K562 (cell line): ENCODE measurements around the gene ETS2. TPM values are rescaled to one million over a fixed set of nuclear protein-coding genes. Genes with fewer than 3 reads are reported as not detected.

Source experiments
- ATF7 ChIP-seq: fragments of 450-650 bp; IDR thresholded peaks from 2 replicates; pipeline ENCODE4 v1.7.1; 2014; ENCODE audit warnings: mild to moderate bottlenecking, moderate library complexity
- CBX2 ChIP-seq: fragments of 200-600 bp; sonication (generic); IDR thresholded peaks from one replicate; pipeline ENCODE4 v1.6.1; 2012; ENCODE audit warnings: mild to moderate bottlenecking, low read length, inconsistent platforms; ENCODE audit not compliant: insufficient read depth, poor library complexity, severe bottlenecking
- CEBPB ChIP-seq: fragments of 450-650 bp; IDR thresholded peaks from 2 replicates; pipeline ENCODE4 v1.6.1; 2016; ENCODE audit warnings: missing genetic modification characterization, missing compliant biosample characterization
- FOXK2 ChIP-seq, 2 experiments: fragments of 450-650 bp; IDR thresholded peaks in 1 of 2; conservative IDR thresholded peaks in 1 of 2; 2 replicates each; pipeline ENCODE4 v1.6.1; 2016; ENCODE audit warnings: low read depth in 2 of 2, mild to moderate bottlenecking in 1 of 2
- JUN ChIP-seq, 2 experiments: sonication (generic) in 1 of 2; formaldehyde crosslinking in 1 of 2; IDR thresholded peaks; 2 replicates each; pipeline versions ENCODE4 v1.6.1 to v1.8.0; 2012 to 2022; ENCODE audit warnings: borderline replicate concordance in 2 of 2, mild to moderate bottlenecking in 2 of 2, improper control_type of control experiment in 1 of 2, low read depth in 1 of 2, low read length in 1 of 2, missing genetic modification reagents in 1 of 2
- KDM5B ChIP-seq: fragments of 200-600 bp; sonication (generic); IDR thresholded peaks from 2 replicates; pipeline ENCODE4 v1.6.1; 2012; ENCODE audit warnings: low read depth, mild to moderate bottlenecking, moderate library complexity, low read length, control low read depth, inconsistent platforms; ENCODE audit not compliant: insufficient replicate concordance
- MYNN ChIP-seq, 2 experiments: sonication (generic); formaldehyde crosslinking in 1 of 2; IDR thresholded peaks; 2 replicates each; pipeline versions ENCODE4 v1.5.0 to v1.6.1; 2016 to 2020; ENCODE audit warnings: antibody characterized with exemption in 1 of 2, missing genetic modification reagents in 1 of 2
- NFE2 ChIP-seq: IDR thresholded peaks from 2 replicates; pipeline ENCODE4 v1.6.1; 2014; ENCODE audit warnings: antibody characterized with exemption, low read depth
- RAD21 ChIP-seq, 2 experiments: fragments of 250-450 bp in 1 of 2; fragments of 450-650 bp in 1 of 2; sonication (Bioruptor Pico) in 1 of 2; formaldehyde crosslinking in 1 of 2; IDR thresholded peaks in 1 of 2; conservative IDR thresholded peaks in 1 of 2; 2 replicates each; pipeline versions ENCODE4 v1.4.0 to v1.8.0; 2020 to 2022; ENCODE audit warnings: mild to moderate bottlenecking in 2 of 2, moderate library complexity in 1 of 2
- SAP30 ChIP-seq: fragments of 200-600 bp; sonication (generic); IDR thresholded peaks from 2 replicates; pipeline ENCODE4 v1.6.1; 2012; ENCODE audit warnings: borderline replicate concordance, low read depth, mild to moderate bottlenecking, moderate library complexity, low read length, control low read depth, inconsistent platforms; ENCODE audit not compliant: insufficient read depth, poor library complexity, severe bottlenecking
- SRSF3 ChIP-seq: fragments of 200-400 bp; formaldehyde crosslinking; IDR thresholded peaks from 2 replicates; pipeline ENCODE4 v1.6.1; 2016; ENCODE audit warnings: mild to moderate bottlenecking, low read length, moderate library complexity; ENCODE audit not compliant: insufficient read depth
- ZBTB8A ChIP-seq: fragments of 450-650 bp; IDR thresholded peaks from 2 replicates; pipeline ENCODE4 v1.6.1; 2018; ENCODE audit warnings: mild to moderate bottlenecking, moderate library complexity; ENCODE audit not compliant: partially characterized antibody
- ZNF224 ChIP-seq: sonication (generic); formaldehyde crosslinking; IDR thresholded peaks from 2 replicates; pipeline ENCODE4 v1.8.0; 2022; ENCODE audit warnings: mild to moderate bottlenecking, missing genetic modification reagents
- ZNF316 ChIP-seq: fragments of 450-650 bp; IDR thresholded peaks from 2 replicates; pipeline ENCODE4 v1.6.1; 2016
- ZNF324 ChIP-seq: fragments of 250-450 bp; sonication (Bioruptor Pico); IDR thresholded peaks from 2 replicates; pipeline ENCODE4 v1.4.0; 2020; ENCODE audit warnings: mild to moderate bottlenecking
- ZNF79 ChIP-seq: fragments of 250-450 bp; sonication (Bioruptor Pico); IDR thresholded peaks from 2 replicates; pipeline ENCODE4 v1.4.0; 2020; ENCODE audit warnings: low read depth, mild to moderate bottlenecking, moderate library complexity
- ZSCAN29 ChIP-seq: fragments of 450-650 bp; IDR thresholded peaks from 2 replicates; pipeline ENCODE4 v1.6.1; 2017
- polyA plus RNA-seq, 8 experiments: library from polyadenylated mRNA; depleted of rRNA in 4 of 8; stranded (reverse) in 5 of 8; unstranded in 3 of 8; fragments of >200 nt; fragmentation: Nextera tagmentation in 2 of 8; fragmentation: Illumina TruSeq in 1 of 8; extraction: Ambion mirVana in 2 of 8; extraction: Trizol in 1 of 8; gene quantifications; 2 replicates each; pipeline versions ENCODE4 v1.2.1 to v1.2.3, GENCODE V29; 2011 to 2014; ENCODE audit warnings: inconsistent platforms in 1 of 8, missing spikeins in 1 of 8
- total RNA-seq, 7 experiments: library from RNA; depleted of rRNA in 6 of 7; stranded (reverse); fragments of >200 nt in 6 of 7; fragmentation: Illumina TruSeq in 2 of 7; extraction: Trizol in 2 of 7; gene quantifications; 2 replicates each; pipeline versions ENCODE4 v1.2.1 to v1.2.3, GENCODE V29; 2011 to 2021; ENCODE audit warnings: low replicate concordance in 1 of 7
- TF ChIP-seq, protein P1 (sequence below): sonication (generic); formaldehyde crosslinking; IDR thresholded peaks from 2 replicates; pipeline ENCODE4 v1.8.0; 2023; ENCODE audit warnings: missing genetic modification reagents, mild to moderate bottlenecking, borderline replicate concordance
- TF ChIP-seq, protein P2 (sequence below): IDR thresholded peaks from 2 replicates; pipeline ENCODE4 v1.6.1; 2011; ENCODE audit not compliant: insufficient read length; ENCODE audit errors: extremely low read depth
- TF ChIP-seq, protein P3 (sequence below): fragments of 450-650 bp; conservative IDR thresholded peaks from 2 replicates; pipeline ENCODE4 v1.6.1; 2016; ENCODE audit warnings: missing genetic modification characterization, low read depth, mild to moderate bottlenecking, control low read depth, missing compliant biosample characterization

Gene ETS2
- total and polyA plus RNA-seq, 9 of the 15 experiments (the other 6 are each of a cell fraction or from before 2014, with no cell fraction given): 1.7 to 24.4 (median 12.2) TPM

DNA sequence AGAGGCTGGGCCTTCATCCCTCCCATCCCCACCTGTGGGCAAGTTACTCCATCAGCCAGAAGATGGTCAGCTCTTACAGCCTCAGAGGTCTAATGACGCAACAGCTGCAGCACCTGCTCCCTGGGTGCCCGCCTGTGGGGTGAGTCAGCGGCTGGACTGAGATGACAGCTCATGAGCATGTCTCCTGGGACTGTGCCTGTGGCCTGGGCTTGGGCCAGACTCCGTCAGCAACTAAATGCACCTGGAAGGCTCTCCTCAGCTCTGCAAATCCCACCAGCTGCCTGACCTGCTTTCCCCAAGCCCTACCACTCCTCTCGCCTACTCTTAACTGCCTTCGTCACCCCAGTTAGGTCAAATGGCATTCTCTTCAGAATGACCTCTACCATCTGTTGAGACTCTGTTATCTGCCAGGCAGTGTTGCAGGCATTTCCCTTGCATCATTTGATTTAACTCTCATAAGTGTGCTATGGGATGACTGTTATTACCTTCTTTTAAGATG, 47.7 kb downstream of the ETS2 start (continued):
- TF ChIP-seq CBX2 (no peak), FOXK2 (conservative IDR thresholded peaks at IDR 0.05 in 1 of 2, IDR thresholded peaks at IDR 0.05 in 1 of 2; ENCODE audit: low read depth in 2 of 2) (no peak), KDM5B (no peak), ZNF224 (CRISPR knock-in tag) (no peak), MYNN (IDR thresholded peaks at IDR 0.05) (no peak), MYNN (CRISPR knock-in tag; IDR thresholded peaks at IDR 0.05) (no peak), JUN (IDR thresholded peaks at IDR 0.05; ENCODE audit: borderline replicate concordance, low read depth, low read length) (peak; percentile 91), JUN (CRISPR knock-in tag; IDR thresholded peaks at IDR 0.05; ENCODE audit: borderline replicate concordance) (no peak), CEBPB (tag) (peak; percentile 74), RAD21 (CRISPR knock-in tag; conservative IDR thresholded peaks at IDR 0.05 in 1 of 2, IDR thresholded peaks at IDR 0.05 in 1 of 2) (no peak), SAP30 (no peak), ZNF324 (no peak), SRSF3 (no peak), ZSCAN29 (no peak), NFE2 (0 out of 2 replicates have a peak, but pooled peaks have one; percentile 4), ATF7 (peak; percentile 79), ZNF316 (no peak), ZBTB8A (no peak), ZNF79 (CRISPR knock-in tag) (no peak)
- TF ChIP-seq, protein P1, sequence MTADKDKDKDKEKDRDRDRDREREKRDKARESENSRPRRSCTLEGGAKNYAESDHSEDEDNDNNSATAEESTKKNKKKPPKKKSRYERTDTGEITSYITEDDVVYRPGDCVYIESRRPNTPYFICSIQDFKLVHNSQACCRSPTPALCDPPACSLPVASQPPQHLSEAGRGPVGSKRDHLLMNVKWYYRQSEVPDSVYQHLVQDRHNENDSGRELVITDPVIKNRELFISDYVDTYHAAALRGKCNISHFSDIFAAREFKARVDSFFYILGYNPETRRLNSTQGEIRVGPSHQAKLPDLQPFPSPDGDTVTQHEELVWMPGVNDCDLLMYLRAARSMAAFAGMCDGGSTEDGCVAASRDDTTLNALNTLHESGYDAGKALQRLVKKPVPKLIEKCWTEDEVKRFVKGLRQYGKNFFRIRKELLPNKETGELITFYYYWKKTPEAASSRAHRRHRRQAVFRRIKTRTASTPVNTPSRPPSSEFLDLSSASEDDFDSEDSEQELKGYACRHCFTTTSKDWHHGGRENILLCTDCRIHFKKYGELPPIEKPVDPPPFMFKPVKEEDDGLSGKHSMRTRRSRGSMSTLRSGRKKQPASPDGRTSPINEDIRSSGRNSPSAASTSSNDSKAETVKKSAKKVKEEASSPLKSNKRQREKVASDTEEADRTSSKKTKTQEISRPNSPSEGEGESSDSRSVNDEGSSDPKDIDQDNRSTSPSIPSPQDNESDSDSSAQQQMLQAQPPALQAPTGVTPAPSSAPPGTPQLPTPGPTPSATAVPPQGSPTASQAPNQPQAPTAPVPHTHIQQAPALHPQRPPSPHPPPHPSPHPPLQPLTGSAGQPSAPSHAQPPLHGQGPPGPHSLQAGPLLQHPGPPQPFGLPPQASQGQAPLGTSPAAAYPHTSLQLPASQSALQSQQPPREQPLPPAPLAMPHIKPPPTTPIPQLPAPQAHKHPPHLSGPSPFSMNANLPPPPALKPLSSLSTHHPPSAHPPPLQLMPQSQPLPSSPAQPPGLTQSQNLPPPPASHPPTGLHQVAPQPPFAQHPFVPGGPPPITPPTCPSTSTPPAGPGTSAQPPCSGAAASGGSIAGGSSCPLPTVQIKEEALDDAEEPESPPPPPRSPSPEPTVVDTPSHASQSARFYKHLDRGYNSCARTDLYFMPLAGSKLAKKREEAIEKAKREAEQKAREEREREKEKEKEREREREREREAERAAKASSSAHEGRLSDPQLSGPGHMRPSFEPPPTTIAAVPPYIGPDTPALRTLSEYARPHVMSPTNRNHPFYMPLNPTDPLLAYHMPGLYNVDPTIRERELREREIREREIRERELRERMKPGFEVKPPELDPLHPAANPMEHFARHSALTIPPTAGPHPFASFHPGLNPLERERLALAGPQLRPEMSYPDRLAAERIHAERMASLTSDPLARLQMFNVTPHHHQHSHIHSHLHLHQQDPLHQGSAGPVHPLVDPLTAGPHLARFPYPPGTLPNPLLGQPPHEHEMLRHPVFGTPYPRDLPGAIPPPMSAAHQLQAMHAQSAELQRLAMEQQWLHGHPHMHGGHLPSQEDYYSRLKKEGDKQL (CRISPR knock-in tag): no peak
- TF ChIP-seq, protein P2, sequence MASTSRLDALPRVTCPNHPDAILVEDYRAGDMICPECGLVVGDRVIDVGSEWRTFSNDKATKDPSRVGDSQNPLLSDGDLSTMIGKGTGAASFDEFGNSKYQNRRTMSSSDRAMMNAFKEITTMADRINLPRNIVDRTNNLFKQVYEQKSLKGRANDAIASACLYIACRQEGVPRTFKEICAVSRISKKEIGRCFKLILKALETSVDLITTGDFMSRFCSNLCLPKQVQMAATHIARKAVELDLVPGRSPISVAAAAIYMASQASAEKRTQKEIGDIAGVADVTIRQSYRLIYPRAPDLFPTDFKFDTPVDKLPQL: no peak
- TF ChIP-seq, protein P3, sequence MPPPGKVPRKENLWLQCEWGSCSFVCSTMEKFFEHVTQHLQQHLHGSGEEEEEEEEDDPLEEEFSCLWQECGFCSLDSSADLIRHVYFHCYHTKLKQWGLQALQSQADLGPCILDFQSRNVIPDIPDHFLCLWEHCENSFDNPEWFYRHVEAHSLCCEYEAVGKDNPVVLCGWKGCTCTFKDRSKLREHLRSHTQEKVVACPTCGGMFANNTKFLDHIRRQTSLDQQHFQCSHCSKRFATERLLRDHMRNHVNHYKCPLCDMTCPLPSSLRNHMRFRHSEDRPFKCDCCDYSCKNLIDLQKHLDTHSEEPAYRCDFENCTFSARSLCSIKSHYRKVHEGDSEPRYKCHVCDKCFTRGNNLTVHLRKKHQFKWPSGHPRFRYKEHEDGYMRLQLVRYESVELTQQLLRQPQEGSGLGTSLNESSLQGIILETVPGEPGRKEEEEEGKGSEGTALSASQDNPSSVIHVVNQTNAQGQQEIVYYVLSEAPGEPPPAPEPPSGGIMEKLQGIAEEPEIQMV (tag): no peak
